Nephron (organoid): ENCODE data around the gene SAMD3.
"Not testable (repeated sequence)": the region's sequence is repeated elsewhere in the genome, so short reads cannot be mapped to it uniquely, and the experiment has no call there.

Experiments used
- H3K27ac Mint-ChIP-seq, 3 experiments: 2 replicates each; pipeline ENCODE4 v1.8.0; 2020; ENCODE audit warnings: mixed read lengths in 3 of 3, mild to moderate bottlenecking in 2 of 3, moderate library complexity in 1 of 3
- H3K27me3 Mint-ChIP-seq: 2 replicates; pipeline ENCODE4 v1.8.0; 2021; ENCODE audit warnings: low read depth, mild to moderate bottlenecking, moderate library complexity, mixed read lengths
- H3K36me3 Mint-ChIP-seq: 2 replicates; pipeline ENCODE4 v1.8.0; 2020; ENCODE audit warnings: low read depth, mixed read lengths
- H3K4me1 Mint-ChIP-seq: 2 replicates; pipeline ENCODE4 v1.8.0; 2020; ENCODE audit warnings: mixed read lengths
- H3K4me3 Mint-ChIP-seq, 3 experiments: 2 replicates each; pipeline ENCODE4 v1.8.0; 2020; ENCODE audit warnings: mild to moderate bottlenecking in 3 of 3, mixed read lengths in 3 of 3, moderate library complexity in 2 of 3
- H3K9me3 Mint-ChIP-seq: 2 replicates; pipeline ENCODE4 v1.8.0; 2020; ENCODE audit warnings: mixed read lengths
- TF ChIP-seq, protein P1 (sequence below), 3 experiments: fragments of 200-600 bp; sonication (generic); IDR thresholded peaks; one replicate each; pipeline ENCODE4 v1.5.0; 2021; ENCODE audit warnings: antibody characterized with exemption in 3 of 3; ENCODE audit not compliant: unreplicated experiment in 3 of 3

Gene SAMD3

DNA sequence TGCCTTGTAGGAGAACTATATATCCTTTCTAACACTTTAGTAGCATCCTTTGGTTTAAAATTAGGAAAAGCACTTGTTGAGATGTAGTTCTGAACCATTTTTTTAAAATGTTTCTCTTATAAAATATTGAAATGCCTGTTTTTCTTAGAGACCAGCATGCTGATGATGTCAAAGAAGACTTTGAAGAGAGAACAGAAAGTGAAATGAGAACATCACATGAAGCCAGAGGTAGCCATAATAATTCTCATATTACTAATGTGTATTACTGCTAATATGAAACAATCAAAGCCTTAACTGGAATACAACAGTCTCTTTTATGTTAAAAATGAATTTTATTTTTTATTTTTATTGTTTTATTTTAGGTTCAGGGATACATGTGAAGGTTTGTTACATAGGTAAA, 102.0 kb downstream of the SAMD3 start:
- Mint-ChIP-seq H3K27ac (no peak overlapping the region), H3K4me3 (no peak overlapping the region), H3K36me3 (peaks cover 15% of the 10 kb centered on the region), H3K27me3 (no peaks in the 10 kb centered on the region), H3K9me3 (no peaks in the 10 kb centered on the region), H3K4me1 (peaks cover 10% of the 10 kb centered on the region)
- TF ChIP-seq, protein P1, sequence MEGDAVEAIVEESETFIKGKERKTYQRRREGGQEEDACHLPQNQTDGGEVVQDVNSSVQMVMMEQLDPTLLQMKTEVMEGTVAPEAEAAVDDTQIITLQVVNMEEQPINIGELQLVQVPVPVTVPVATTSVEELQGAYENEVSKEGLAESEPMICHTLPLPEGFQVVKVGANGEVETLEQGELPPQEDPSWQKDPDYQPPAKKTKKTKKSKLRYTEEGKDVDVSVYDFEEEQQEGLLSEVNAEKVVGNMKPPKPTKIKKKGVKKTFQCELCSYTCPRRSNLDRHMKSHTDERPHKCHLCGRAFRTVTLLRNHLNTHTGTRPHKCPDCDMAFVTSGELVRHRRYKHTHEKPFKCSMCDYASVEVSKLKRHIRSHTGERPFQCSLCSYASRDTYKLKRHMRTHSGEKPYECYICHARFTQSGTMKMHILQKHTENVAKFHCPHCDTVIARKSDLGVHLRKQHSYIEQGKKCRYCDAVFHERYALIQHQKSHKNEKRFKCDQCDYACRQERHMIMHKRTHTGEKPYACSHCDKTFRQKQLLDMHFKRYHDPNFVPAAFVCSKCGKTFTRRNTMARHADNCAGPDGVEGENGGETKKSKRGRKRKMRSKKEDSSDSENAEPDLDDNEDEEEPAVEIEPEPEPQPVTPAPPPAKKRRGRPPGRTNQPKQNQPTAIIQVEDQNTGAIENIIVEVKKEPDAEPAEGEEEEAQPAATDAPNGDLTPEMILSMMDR (IDR thresholded peaks at IDR 0.05; ENCODE audit: unreplicated experiment in 3 of 3) = no peak

GRCh38 chr6:130119211-130119610, 103.5 kb downstream of the SAMD3 start:
- H3K4me3 Mint-ChIP-seq = no peak overlapping the region
- H3K9me3 Mint-ChIP-seq = no peaks in the 10 kb centered on the region
- no peaks in the 10 kb centered on the region for H3K27me3 Mint-ChIP-seq
- H3K4me1 Mint-ChIP-seq = peaks cover 10% of the 10 kb centered on the region
- TF ChIP-seq, protein P1 (IDR thresholded peaks at IDR 0.05; ENCODE audit: unreplicated experiment in 3 of 3) = no peak
- H3K36me3 Mint-ChIP-seq = peaks cover 11% of the 10 kb centered on the region
- no peak overlapping the region for H3K27ac Mint-ChIP-seq

DNA sequence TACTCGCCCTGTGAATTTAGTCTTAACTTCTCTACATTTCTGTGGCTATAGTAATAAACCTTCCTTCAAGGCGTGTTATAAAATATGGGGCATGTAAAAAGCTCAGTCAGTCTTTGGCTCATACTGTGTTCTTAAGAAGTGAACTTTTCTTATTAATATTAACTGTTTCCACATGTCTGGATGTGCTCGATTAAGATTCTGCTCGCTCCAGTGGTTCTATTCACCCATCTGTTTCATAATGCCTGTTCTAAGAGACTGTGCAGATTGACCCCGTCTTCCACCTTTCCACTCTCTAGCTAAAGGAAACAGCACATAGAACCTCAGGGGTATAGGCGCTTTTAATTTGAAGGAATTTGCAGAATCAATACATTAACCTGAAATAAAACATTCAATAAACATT, 104.5 kb downstream of the SAMD3 start:
- Mint-ChIP-seq H3K27me3 (no peaks in the 10 kb centered on the region), H3K4me3 (no peak overlapping the region), H3K9me3 (no peaks in the 10 kb centered on the region), H3K4me1 (peaks cover 10% of the 10 kb centered on the region), H3K27ac (peak overlapping the region; percentile 64 to 83 (median 69)), H3K36me3 (peaks cover 8% of the 10 kb centered on the region)
- TF ChIP-seq, protein P1 (IDR thresholded peaks at IDR 0.05; ENCODE audit: unreplicated experiment in 3 of 3) = no peak

DNA sequence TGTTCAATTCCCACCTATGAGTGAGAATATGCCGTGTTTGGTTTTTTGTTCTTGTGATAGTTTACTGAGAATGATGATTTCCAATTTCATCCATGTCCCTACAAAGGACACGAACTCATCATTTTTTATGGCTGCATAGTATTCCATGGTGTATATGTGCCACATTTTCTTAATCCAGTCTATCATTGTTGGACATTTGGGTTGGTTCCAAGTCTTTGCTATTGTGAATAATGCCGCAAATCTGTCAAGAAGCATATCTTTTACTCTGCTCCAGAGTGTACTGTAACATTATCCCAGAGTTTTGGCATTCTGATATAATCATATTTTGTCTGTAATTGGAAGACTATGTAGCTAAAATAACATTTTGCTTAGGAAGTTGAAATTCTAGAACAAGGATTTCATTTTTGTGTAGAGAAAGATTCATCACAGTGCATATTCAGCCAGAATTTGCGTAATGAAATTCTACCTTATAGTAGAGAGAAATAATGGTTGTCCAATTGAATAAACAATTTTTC, 105.5 kb downstream of the SAMD3 start:
- not testable (repeated sequence) for H3K27ac Mint-ChIP-seq, H3K4me3 Mint-ChIP-seq, H3K36me3 Mint-ChIP-seq, H3K27me3 Mint-ChIP-seq, H3K9me3 Mint-ChIP-seq
- peaks cover 10% of the 10 kb centered on the region for H3K4me1 Mint-ChIP-seq

GRCh38 chr6:130116273-130116672, 106.5 kb downstream of the SAMD3 start:
- Mint-ChIP-seq H3K27me3 (no peaks in the 10 kb centered on the region), H3K4me1 (peaks cover 10% of the 10 kb centered on the region), H3K4me3 (no peak overlapping the region), H3K36me3 (peaks cover 13% of the 10 kb centered on the region), H3K27ac (no peak overlapping the region), H3K9me3 (no peaks in the 10 kb centered on the region)
- TF ChIP-seq, protein P1 (IDR thresholded peaks at IDR 0.05; ENCODE audit: unreplicated experiment in 3 of 3) = no peak

DNA sequence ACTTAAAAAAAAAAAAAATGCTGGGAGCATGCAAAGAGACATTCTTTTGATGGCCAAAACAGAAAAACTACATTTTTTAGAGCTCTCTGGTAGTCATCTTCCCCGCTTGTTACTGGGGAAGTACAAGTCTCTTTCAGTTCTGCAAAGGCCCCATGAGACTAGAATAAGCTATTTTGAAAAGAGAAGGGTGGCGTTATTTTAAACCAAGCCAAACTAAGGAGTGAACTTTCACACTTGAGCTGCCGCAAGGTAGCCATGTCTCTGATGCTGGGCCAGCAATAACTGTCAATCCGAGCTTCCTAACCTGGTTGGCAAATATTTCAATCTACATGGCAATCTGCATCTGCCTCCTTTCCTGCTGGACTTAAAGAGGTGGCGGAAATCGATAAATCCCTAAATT, 107.7 kb downstream of the SAMD3 start:
- Mint-ChIP-seq H3K27me3 (no peaks in the 10 kb centered on the region), H3K36me3 (peaks cover 20% of the 10 kb centered on the region), H3K9me3 (no peaks in the 10 kb centered on the region), H3K27ac (no peak overlapping the region), H3K4me3 (no peak overlapping the region), H3K4me1 (peaks cover 10% of the 10 kb centered on the region)
- TF ChIP-seq, protein P1 (IDR thresholded peaks at IDR 0.05; ENCODE audit: unreplicated experiment in 3 of 3) = no peak
